ENCODE results near the gene COIL. TPM values are rescaled to one million over a fixed set of nuclear protein-coding genes. Genes with fewer than 3 reads are reported as not detected.

Gene COIL
- total RNA-seq, 2 experiments from 2014 or later, result 19.4 to 20.3 TPM

DNA sequence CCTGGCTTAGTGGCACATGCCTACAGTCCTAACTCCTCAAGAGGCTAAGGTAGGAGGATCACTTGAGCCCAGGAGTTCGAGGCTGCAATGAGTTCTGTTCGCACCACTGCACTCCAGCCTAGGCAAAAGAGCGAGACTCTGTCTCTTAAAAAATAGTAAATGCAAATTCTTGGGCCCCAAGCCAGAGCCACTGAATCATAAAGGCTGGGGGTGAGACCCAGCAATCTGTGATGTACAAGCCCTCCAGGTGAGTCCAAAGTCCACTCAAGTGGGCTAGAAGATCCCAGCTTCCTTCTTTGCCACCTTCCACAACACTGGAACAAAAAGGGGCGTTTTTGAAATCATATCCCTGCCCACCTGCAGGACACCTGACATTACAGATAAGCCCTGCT, 63.9 kb downstream of the COIL start:
- Histone ChIP-seq H3K9me3 (ENCODE audit: control insufficient read depth in 1 of 2, insufficient read depth in 1 of 2, low read length in 2 of 2) (no peaks in the 10 kb centered on the region), H3K4me3 (ENCODE audit: low read length) (no peak overlapping the region), H3K27ac (ENCODE audit: low read depth in 1 of 2, low read length in 2 of 2) (no peak overlapping the region), H3K4me1 (ENCODE audit: insufficient read depth, low read length) (no peaks in the 10 kb centered on the region), H3K36me3 (ENCODE audit: insufficient read depth, low read length) (peaks cover 93% of the 10 kb centered on the region), H3K27me3 (ENCODE audit: control insufficient read depth in 1 of 2, insufficient read depth in 2 of 2, low read length in 2 of 2) (no peaks in the 10 kb centered on the region)
- no peaks in the 10 kb centered on the region for H3K9me3 Mint-ChIP-seq
- POLR2A ChIA-PET, result interaction anchor here (0.7 kb wide), 1 partner anchor 256 kb away, joined by 3 read pairs; no protein-coding TSS in a partner anchor
- no peak overlapping the region for H3K4me3 Mint-ChIP-seq
- CTCF ChIA-PET, result no interaction called here
- peaks cover 6% of the 10 kb centered on the region for H3K4me1 Mint-ChIP-seq (ENCODE audit: low read depth)
- no peak overlapping the region for H3K27ac Mint-ChIP-seq
- no peaks in the 10 kb centered on the region for H3K27me3 Mint-ChIP-seq
- TF ChIP-seq, protein P1, sequence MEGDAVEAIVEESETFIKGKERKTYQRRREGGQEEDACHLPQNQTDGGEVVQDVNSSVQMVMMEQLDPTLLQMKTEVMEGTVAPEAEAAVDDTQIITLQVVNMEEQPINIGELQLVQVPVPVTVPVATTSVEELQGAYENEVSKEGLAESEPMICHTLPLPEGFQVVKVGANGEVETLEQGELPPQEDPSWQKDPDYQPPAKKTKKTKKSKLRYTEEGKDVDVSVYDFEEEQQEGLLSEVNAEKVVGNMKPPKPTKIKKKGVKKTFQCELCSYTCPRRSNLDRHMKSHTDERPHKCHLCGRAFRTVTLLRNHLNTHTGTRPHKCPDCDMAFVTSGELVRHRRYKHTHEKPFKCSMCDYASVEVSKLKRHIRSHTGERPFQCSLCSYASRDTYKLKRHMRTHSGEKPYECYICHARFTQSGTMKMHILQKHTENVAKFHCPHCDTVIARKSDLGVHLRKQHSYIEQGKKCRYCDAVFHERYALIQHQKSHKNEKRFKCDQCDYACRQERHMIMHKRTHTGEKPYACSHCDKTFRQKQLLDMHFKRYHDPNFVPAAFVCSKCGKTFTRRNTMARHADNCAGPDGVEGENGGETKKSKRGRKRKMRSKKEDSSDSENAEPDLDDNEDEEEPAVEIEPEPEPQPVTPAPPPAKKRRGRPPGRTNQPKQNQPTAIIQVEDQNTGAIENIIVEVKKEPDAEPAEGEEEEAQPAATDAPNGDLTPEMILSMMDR (IDR thresholded peaks at IDR 0.05), result no peak
- intact Hi-C loops (cut with DNase I, micrococcal nuclease), result no loop called here
- H3K36me3 Mint-ChIP-seq (ENCODE audit: low read depth), result peaks cover 98% of the 10 kb centered on the region
- ATAC-seq (ENCODE audit: poor library complexity), result no peak
- no peak for DNase-seq

DNA sequence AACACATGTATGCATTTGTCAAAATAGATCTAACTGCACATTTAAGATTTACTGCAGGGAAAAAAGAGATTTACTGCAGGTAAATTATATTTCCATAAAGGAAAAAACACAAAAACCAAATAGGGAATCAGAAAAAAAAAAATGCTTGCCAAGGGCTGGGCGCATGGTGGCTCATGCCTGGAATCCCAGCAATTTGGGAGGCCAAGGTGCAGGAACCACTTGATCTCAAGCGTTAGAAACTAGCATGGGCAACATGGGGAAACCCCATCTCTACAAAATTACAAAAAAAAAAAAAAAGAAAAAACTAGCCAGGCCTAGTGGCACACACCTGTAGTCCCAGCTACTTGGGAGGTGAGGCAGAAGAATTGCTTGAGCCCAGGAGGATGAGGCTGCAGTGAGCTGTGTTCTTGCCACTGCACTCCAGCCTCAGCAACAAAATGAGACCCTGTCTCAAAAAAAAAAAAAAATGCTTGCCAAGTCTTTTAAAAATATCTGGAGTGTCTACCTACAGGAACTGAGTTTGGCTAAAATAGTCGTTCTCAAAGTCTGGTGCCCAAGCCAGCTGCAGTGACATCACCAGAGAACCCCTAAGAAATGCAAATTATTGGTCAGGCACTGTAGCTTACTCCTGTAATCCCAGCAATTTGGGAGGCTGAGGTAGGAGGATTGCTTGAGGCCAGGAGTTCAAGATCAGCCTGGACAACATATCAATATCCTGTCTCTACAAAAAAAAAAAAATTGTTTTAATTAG, 64.5 kb downstream of the COIL start:
- H3K4me1 ChIP-seq (ENCODE audit: insufficient read depth, low read length), result no peaks in the 10 kb centered on the region
- H3K36me3 ChIP-seq (ENCODE audit: insufficient read depth, low read length), result peaks cover 92% of the 10 kb centered on the region
- no peak for DNase-seq
- POLR2A ChIA-PET, result interaction anchor here (0.7 kb wide), 1 partner anchor 256 kb away, joined by 3 read pairs; no protein-coding TSS in a partner anchor
- Mint-ChIP-seq H3K27me3 (no peaks in the 10 kb centered on the region), H3K4me3 (no peak overlapping the region), H3K36me3 (ENCODE audit: low read depth) (peaks cover 98% of the 10 kb centered on the region), H3K4me1 (ENCODE audit: low read depth) (peaks cover 6% of the 10 kb centered on the region), H3K9me3 (no peaks in the 10 kb centered on the region), H3K27ac (no peak overlapping the region)
- intact Hi-C loops (cut with DNase I, micrococcal nuclease), result no loop called here
- no peaks in the 10 kb centered on the region for H3K27me3 ChIP-seq (ENCODE audit: control insufficient read depth in 1 of 2, insufficient read depth in 2 of 2, low read length in 2 of 2)
- no peak overlapping the region for H3K27ac ChIP-seq (ENCODE audit: low read depth in 1 of 2, low read length in 2 of 2)
- no peak overlapping the region for H3K4me3 ChIP-seq (ENCODE audit: low read length)
- TF ChIP-seq, protein P1 (IDR thresholded peaks at IDR 0.05), result no peak
- CTCF ChIA-PET, result interaction anchor here (0.7 kb wide), 1 partner anchor 1285 kb away, joined by 3 read pairs; no protein-coding TSS in a partner anchor
- H3K9me3 ChIP-seq (ENCODE audit: control insufficient read depth in 1 of 2, insufficient read depth in 1 of 2, low read length in 2 of 2), result no peaks in the 10 kb centered on the region
- ATAC-seq (ENCODE audit: poor library complexity), result no peak

DNA sequence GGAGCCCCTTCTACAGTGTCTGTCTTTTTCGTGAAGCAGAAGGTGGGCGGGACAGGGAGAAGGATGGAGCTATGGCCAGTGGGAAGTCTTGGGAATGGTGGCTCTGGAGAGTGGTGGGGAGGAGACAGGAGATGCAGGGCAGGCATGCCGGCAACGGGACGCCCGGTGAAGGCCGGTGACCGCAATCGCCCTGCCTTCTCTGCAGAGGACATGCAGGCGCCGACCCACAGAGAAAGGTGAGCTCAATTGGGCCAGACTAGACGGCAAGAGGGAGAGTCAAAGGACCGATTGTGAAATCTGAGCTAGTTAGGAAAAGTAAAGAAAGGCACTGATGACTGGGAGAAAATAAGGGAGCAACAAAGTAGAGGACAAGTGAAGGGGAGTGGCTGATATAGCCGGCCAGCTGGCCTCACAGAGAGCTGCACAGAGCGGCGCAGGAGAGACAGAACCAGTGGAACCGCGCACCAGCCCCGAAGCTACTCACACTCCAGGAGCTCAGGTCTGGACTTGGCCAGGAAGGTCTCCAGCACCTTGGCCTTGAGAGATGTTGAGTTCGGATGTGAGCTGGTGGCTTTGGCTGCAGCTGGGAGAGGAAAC, 65.9 kb downstream of the COIL start:
- Mint-ChIP-seq H3K27me3 (no peaks in the 10 kb centered on the region), H3K4me1 (ENCODE audit: low read depth) (no peaks in the 10 kb centered on the region), H3K36me3 (ENCODE audit: low read depth) (peaks cover 99% of the 10 kb centered on the region), H3K4me3 (no peak overlapping the region), H3K27ac (no peak overlapping the region), H3K9me3 (no peaks in the 10 kb centered on the region)
- TF ChIP-seq, protein P1 (IDR thresholded peaks at IDR 0.05), result no peak
- POLR2A ChIA-PET, result interaction anchor here (0.5 kb wide), 1 partner anchor 61 kb away, joined by 3 read pairs; the partner anchor contains the start of genes C17orf67 and DGKE
- intact Hi-C loops (cut with DNase I, micrococcal nuclease), result no loop called here
- Histone ChIP-seq H3K9me3 (ENCODE audit: control insufficient read depth in 1 of 2, insufficient read depth in 1 of 2, low read length in 2 of 2) (no peaks in the 10 kb centered on the region), H3K27ac (ENCODE audit: low read depth in 1 of 2, low read length in 2 of 2) (no peak overlapping the region), H3K4me3 (ENCODE audit: low read length) (no peak overlapping the region), H3K27me3 (ENCODE audit: control insufficient read depth in 1 of 2, insufficient read depth in 2 of 2, low read length in 2 of 2) (no peaks in the 10 kb centered on the region), H3K4me1 (ENCODE audit: insufficient read depth, low read length) (no peaks in the 10 kb centered on the region), H3K36me3 (ENCODE audit: insufficient read depth, low read length) (peaks cover 91% of the 10 kb centered on the region)
- CTCF ChIA-PET, result no interaction called here
- ATAC-seq (ENCODE audit: poor library complexity), result no peak
- peak in 1 of 14 experiments; percentile 27 for DNase-seq

Measured in CD4-positive, alpha-beta T cell (primary cell).